BJ (cell line): ENCODE results near the gene RFXAP. TPM values are rescaled to one million over a fixed set of nuclear protein-coding genes. Genes with fewer than 3 reads are reported as not detected.

ENCODE experiments used
- CTCF ChIA-PET: fragments of 350-600 bp; formaldehyde crosslinking; extraction: SDS; loops from one replicate; lab custom pipeline; 2021; ENCODE audit warnings: antibody characterized with exemption, inconsistent platforms; lab: Yijun Ruan, JAX
- POLR2A ChIA-PET: fragments of 300-600 bp; sonication (Branson Sonifier 250); formaldehyde crosslinking; extraction: SDS; loops from one replicate; lab custom pipeline; 2021; ENCODE audit warnings: antibody characterized with exemption; lab: Charles Lee
- DNase-seq: peaks from one replicate; pipeline ENCODE4 v3.0.0-alpha.2; 2011; ENCODE audit warnings: low read depth
- H3K27me3 ChIP-seq: 2 replicates; pipeline ENCODE4 v1.6.0; 2011; ENCODE audit warnings: low read length; ENCODE audit not compliant: control insufficient read depth, insufficient read depth
- H3K36me3 ChIP-seq: 2 replicates; pipeline ENCODE4 v1.5.1; 2011; ENCODE audit warnings: low read length; ENCODE audit not compliant: control insufficient read depth, insufficient read depth
- H3K4me3 ChIP-seq: 2 replicates; pipeline ENCODE4 v1.5.1; 2011; ENCODE audit warnings: low read depth, mild to moderate bottlenecking, control low read depth, low read length
- polyA plus RNA-seq: library from polyadenylated mRNA; depleted of rRNA; stranded (reverse); fragments of >200 nt; gene quantifications from 2 replicates; pipeline ENCODE4 v1.2.3, GENCODE V29; 2011
- TF ChIP-seq, protein P1 (sequence below): IDR thresholded peaks from 2 replicates; pipeline ENCODE4 v1.5.1; 2011; ENCODE audit warnings: low read depth, mild to moderate bottlenecking, control low read depth, inconsistent platforms, low read length, moderate library complexity; ENCODE audit not compliant: insufficient read depth

RFXAP gene
- polyA plus RNA-seq, 1 experiment, result 1.7 TPM

- DNase-seq, result no peak
Measured at GRCh38 chr13:36789061-36789460, 30.0 kb upstream of the RFXAP start.

DNA sequence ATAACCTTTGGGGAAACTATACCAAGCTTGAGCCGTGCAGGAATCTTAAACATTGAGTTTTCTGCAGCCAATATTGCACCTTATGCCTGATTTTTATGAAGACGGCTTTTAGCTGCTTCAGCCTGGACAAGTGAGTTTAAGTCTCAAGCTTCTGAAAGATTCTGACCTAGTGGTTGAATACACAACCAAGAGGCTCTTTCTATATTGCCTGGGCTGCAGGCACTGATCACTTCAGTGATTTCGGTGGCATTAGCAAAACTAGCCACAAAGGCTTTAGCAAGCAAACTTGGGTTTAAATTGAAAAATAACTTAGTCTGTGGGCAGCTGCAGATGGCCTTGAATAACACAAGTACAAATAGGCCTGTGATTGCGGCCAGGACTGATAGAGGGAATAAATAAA is 29.3 kb upstream of the RFXAP start:
- DNase-seq, result no peak
- H3K27me3 ChIP-seq, result no peaks in the 10 kb centered on the region; the same call in 1 of the 2 replicates
- POLR2A ChIA-PET, result no interaction called here
- H3K4me3 ChIP-seq, result no peak overlapping the region
- no peaks in the 10 kb centered on the region for H3K36me3 ChIP-seq
- TF ChIP-seq, protein P1, sequence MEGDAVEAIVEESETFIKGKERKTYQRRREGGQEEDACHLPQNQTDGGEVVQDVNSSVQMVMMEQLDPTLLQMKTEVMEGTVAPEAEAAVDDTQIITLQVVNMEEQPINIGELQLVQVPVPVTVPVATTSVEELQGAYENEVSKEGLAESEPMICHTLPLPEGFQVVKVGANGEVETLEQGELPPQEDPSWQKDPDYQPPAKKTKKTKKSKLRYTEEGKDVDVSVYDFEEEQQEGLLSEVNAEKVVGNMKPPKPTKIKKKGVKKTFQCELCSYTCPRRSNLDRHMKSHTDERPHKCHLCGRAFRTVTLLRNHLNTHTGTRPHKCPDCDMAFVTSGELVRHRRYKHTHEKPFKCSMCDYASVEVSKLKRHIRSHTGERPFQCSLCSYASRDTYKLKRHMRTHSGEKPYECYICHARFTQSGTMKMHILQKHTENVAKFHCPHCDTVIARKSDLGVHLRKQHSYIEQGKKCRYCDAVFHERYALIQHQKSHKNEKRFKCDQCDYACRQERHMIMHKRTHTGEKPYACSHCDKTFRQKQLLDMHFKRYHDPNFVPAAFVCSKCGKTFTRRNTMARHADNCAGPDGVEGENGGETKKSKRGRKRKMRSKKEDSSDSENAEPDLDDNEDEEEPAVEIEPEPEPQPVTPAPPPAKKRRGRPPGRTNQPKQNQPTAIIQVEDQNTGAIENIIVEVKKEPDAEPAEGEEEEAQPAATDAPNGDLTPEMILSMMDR, result no peak
- CTCF ChIA-PET, result no interaction called here

More at GRCh38 chr13:36789061-36789460, 30.0 kb upstream of the RFXAP start:
- no peak overlapping the region for H3K4me3 ChIP-seq
- POLR2A ChIA-PET, result no interaction called here
- TF ChIP-seq, protein P1, result no peak
- CTCF ChIA-PET, result no interaction called here
- no peaks in the 10 kb centered on the region for H3K36me3 ChIP-seq
- H3K27me3 ChIP-seq, result no peaks in the 10 kb centered on the region; the same call in 1 of the 2 replicates

- TF ChIP-seq, protein P1, result no peak
- CTCF ChIA-PET, result interaction anchor here (1.8 kb wide), 1 partner anchor 341 kb away, joined by 3 read pairs; no protein-coding TSS in a partner anchor
- no peak overlapping the region for H3K4me3 ChIP-seq
Measured at GRCh38 chr13:36794706-36795105, 24.3 kb upstream of the RFXAP start.

DNA sequence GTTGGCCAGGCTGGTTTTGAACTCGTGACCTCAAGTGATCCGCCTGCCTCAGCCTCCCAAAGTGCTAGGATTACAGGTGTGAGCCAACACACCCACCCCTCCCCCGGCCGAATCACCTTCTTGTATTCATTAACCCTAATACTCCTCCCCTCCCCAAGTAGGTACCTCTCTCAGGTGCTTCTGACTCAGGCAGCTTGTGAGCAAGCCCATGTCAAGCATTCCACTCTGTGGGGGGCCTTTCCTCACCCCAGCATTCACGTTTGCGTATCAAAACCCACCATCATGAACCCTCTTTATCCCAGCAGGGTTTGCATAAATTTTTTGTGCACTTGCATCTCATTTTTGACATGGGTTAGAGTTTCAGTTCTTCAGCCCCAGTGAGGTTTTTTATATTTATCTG is 23.6 kb upstream of the RFXAP start:
- ChIA-PET POLR2A (no interaction called here), CTCF (no interaction called here)
- no peak for DNase-seq
- TF ChIP-seq, protein P1, result no peak
- Histone ChIP-seq H3K36me3 (no peaks in the 10 kb centered on the region), H3K27me3 (no peaks in the 10 kb centered on the region; the same call in 1 of the 2 replicates), H3K4me3 (no peak overlapping the region)

More at GRCh38 chr13:36794706-36795105, 24.3 kb upstream of the RFXAP start:
- POLR2A ChIA-PET, result no interaction called here
- DNase-seq, result no peak
- H3K36me3 ChIP-seq, result no peaks in the 10 kb centered on the region
- no peaks in the 10 kb centered on the region; the same call in 1 of the 2 replicates for H3K27me3 ChIP-seq

- POLR2A ChIA-PET, result no interaction called here
- TF ChIP-seq, protein P1, result no peak
- Histone ChIP-seq H3K4me3 (no peak overlapping the region), H3K27me3 (no peaks in the 10 kb centered on the region; the same call in 1 of the 2 replicates), H3K36me3 (no peaks in the 10 kb centered on the region)
- CTCF ChIA-PET, result no interaction called here
- no peak for DNase-seq
Measured at GRCh38 chr13:36796052-36796451, 23.0 kb upstream of the RFXAP start.
